HG03097 (cell line): ENCODE data around the gene IFT122.

ENCODE experiments used
- ATAC-seq: cut with Tn5 transposase; IDR thresholded peaks from one replicate; pipeline ENCODE4 v1.9.1; 2021; ENCODE audit not compliant: unreplicated experiment, low FRiP score

IFT122 gene

GRCh38 chr3:129567176-129567705, 127.2 kb downstream of the IFT122 start:
- ATAC-seq, result no peak

- no peak for ATAC-seq
Measured at GRCh38 chr3:129567939-129568338, 127.9 kb downstream of the IFT122 start.

GRCh38 chr3:129569856-129570255, 129.8 kb downstream of the IFT122 start:
- ATAC-seq, result no peak
